ENCODE data around the gene RAD54L. TPM values are rescaled to one million over a fixed set of nuclear protein-coding genes. Genes with fewer than 3 reads are reported as not detected.

Gene RAD54L
- total RNA-seq, 1 experiment from 2014 or later = 54.7 TPM

DNA sequence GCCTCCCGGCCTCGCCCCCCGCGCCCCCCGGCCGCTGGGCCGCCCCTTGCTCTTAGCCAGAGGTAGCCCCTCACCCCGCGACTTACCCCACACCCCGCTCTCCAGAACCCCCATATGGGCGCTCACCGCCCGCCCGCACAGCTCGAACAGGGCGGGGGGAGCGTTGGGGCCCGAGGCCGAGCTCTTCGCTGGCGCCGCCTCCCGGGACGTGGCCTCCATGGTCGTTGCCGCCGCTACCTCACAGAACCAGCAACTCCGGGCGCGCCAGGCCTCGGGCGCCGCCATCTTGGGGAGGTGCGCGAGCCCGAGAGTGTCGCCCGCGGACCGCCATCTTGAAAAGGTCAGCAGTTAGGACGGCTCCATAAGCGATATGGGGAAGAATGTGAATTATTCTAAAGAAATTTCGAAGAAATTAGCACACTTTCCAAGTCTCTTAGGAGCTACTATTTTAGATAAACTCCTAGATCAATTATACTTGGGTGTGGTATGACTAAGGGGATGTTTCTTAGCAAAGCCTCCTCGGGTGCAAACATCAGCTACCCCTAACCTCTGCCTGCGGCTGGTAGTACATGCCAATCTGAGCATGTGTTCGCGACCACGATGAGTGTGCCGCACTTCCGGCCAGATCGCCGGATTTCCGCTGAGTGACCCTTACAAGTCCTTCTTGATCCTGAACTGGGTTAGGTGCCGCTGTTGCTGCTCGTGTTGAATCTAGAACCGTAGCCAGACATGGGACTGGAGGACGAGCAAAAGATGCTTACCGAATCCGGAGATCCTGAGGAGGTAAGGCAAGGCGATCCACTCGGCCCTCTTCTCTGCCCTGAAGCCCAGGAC lies 55.7 kb downstream of the RAD54L start, which contains the start of the genes LRRC41 and UQCRH (continued):
- TF ChIP-seq RELA (CRISPR knock-in tag; IDR thresholded peaks at IDR 0.05; ENCODE audit: borderline replicate concordance) (no peak), ZBTB21 (CRISPR knock-in tag; IDR thresholded peaks at IDR 0.05; ENCODE audit: borderline replicate concordance) (no peak), FOXK1 (CRISPR knock-in tag; IDR thresholded peaks at IDR 0.05) (0 out of 2 replicates have a peak, but pooled peaks have one; percentile 6), ZNF396 (CRISPR knock-in tag; IDR thresholded peaks at IDR 0.05; ENCODE audit: borderline replicate concordance) (no peak), FOXP1 (CRISPR knock-in tag; IDR thresholded peaks at IDR 0.05; ENCODE audit: borderline replicate concordance) (peak; percentile 71; the same call in 1 of the 2 replicates), MYBL2 (CRISPR knock-in tag; IDR thresholded peaks at IDR 0.05) (0 out of 2 replicates have a peak, but pooled peaks have one; percentile 16), CBFB (CRISPR knock-in tag; IDR thresholded peaks at IDR 0.05; ENCODE audit: low read depth) (no peak), SMAD3 (CRISPR knock-in tag; IDR thresholded peaks at IDR 0.05; ENCODE audit: borderline replicate concordance) (no peak), CREM (CRISPR knock-in tag; IDR thresholded peaks at IDR 0.05) (0 out of 2 replicates have a peak, but pooled peaks have one; percentile 42)
- TF ChIP-seq, protein P1, sequence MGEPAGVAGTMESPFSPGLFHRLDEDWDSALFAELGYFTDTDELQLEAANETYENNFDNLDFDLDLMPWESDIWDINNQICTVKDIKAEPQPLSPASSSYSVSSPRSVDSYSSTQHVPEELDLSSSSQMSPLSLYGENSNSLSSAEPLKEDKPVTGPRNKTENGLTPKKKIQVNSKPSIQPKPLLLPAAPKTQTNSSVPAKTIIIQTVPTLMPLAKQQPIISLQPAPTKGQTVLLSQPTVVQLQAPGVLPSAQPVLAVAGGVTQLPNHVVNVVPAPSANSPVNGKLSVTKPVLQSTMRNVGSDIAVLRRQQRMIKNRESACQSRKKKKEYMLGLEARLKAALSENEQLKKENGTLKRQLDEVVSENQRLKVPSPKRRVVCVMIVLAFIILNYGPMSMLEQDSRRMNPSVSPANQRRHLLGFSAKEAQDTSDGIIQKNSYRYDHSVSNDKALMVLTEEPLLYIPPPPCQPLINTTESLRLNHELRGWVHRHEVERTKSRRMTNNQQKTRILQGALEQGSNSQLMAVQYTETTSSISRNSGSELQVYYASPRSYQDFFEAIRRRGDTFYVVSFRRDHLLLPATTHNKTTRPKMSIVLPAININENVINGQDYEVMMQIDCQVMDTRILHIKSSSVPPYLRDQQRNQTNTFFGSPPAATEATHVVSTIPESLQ (CRISPR knock-in tag; IDR thresholded peaks at IDR 0.05) = no peak
- TF ChIP-seq, protein P2, sequence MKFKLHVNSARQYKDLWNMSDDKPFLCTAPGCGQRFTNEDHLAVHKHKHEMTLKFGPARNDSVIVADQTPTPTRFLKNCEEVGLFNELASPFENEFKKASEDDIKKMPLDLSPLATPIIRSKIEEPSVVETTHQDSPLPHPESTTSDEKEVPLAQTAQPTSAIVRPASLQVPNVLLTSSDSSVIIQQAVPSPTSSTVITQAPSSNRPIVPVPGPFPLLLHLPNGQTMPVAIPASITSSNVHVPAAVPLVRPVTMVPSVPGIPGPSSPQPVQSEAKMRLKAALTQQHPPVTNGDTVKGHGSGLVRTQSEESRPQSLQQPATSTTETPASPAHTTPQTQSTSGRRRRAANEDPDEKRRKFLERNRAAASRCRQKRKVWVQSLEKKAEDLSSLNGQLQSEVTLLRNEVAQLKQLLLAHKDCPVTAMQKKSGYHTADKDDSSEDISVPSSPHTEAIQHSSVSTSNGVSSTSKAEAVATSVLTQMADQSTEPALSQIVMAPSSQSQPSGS (CRISPR knock-in tag; IDR thresholded peaks at IDR 0.05; ENCODE audit: borderline replicate concordance, low read depth) = no peak
- TF ChIP-seq, protein P3, sequence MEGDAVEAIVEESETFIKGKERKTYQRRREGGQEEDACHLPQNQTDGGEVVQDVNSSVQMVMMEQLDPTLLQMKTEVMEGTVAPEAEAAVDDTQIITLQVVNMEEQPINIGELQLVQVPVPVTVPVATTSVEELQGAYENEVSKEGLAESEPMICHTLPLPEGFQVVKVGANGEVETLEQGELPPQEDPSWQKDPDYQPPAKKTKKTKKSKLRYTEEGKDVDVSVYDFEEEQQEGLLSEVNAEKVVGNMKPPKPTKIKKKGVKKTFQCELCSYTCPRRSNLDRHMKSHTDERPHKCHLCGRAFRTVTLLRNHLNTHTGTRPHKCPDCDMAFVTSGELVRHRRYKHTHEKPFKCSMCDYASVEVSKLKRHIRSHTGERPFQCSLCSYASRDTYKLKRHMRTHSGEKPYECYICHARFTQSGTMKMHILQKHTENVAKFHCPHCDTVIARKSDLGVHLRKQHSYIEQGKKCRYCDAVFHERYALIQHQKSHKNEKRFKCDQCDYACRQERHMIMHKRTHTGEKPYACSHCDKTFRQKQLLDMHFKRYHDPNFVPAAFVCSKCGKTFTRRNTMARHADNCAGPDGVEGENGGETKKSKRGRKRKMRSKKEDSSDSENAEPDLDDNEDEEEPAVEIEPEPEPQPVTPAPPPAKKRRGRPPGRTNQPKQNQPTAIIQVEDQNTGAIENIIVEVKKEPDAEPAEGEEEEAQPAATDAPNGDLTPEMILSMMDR (IDR thresholded peaks at IDR 0.05) = no peak
- TF ChIP-seq, protein P4, sequence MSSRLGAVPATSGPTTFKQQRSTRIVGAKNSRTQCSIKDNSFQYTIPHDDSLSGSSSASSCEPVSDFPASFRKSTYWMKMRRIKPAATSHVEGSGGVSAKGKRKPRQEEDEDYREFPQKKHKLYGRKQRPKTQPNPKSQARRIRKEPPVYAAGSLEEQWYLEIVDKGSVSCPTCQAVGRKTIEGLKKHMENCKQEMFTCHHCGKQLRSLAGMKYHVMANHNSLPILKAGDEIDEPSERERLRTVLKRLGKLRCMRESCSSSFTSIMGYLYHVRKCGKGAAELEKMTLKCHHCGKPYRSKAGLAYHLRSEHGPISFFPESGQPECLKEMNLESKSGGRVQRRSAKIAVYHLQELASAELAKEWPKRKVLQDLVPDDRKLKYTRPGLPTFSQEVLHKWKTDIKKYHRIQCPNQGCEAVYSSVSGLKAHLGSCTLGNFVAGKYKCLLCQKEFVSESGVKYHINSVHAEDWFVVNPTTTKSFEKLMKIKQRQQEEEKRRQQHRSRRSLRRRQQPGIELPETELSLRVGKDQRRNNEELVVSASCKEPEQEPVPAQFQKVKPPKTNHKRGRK (CRISPR knock-in tag; IDR thresholded peaks at IDR 0.05; ENCODE audit: borderline replicate concordance) = no peak
- TF ChIP-seq, protein P5, sequence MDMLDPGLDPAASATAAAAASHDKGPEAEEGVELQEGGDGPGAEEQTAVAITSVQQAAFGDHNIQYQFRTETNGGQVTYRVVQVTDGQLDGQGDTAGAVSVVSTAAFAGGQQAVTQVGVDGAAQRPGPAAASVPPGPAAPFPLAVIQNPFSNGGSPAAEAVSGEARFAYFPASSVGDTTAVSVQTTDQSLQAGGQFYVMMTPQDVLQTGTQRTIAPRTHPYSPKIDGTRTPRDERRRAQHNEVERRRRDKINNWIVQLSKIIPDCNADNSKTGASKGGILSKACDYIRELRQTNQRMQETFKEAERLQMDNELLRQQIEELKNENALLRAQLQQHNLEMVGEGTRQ (CRISPR knock-in tag; IDR thresholded peaks at IDR 0.05) = peak; percentile 57
- TF ChIP-seq, protein P6, sequence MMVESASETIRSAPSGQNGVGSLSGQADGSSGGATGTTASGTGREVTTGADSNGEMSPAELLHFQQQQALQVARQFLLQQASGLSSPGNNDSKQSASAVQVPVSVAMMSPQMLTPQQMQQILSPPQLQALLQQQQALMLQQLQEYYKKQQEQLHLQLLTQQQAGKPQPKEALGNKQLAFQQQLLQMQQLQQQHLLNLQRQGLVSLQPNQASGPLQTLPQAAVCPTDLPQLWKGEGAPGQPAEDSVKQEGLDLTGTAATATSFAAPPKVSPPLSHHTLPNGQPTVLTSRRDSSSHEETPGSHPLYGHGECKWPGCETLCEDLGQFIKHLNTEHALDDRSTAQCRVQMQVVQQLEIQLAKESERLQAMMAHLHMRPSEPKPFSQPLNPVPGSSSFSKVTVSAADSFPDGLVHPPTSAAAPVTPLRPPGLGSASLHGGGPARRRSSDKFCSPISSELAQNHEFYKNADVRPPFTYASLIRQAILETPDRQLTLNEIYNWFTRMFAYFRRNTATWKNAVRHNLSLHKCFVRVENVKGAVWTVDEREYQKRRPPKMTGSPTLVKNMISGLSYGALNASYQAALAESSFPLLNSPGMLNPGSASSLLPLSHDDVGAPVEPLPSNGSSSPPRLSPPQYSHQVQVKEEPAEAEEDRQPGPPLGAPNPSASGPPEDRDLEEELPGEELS (CRISPR knock-in tag; IDR thresholded peaks at IDR 0.05) = 0 out of 2 replicates have a peak, but pooled peaks have one; percentile 30
- TF ChIP-seq, protein P7, sequence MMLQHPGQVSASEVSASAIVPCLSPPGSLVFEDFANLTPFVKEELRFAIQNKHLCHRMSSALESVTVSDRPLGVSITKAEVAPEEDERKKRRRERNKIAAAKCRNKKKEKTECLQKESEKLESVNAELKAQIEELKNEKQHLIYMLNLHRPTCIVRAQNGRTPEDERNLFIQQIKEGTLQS (CRISPR knock-in tag; conservative IDR thresholded peaks at IDR 0.05) = no peak
- TF ChIP-seq, protein P8, sequence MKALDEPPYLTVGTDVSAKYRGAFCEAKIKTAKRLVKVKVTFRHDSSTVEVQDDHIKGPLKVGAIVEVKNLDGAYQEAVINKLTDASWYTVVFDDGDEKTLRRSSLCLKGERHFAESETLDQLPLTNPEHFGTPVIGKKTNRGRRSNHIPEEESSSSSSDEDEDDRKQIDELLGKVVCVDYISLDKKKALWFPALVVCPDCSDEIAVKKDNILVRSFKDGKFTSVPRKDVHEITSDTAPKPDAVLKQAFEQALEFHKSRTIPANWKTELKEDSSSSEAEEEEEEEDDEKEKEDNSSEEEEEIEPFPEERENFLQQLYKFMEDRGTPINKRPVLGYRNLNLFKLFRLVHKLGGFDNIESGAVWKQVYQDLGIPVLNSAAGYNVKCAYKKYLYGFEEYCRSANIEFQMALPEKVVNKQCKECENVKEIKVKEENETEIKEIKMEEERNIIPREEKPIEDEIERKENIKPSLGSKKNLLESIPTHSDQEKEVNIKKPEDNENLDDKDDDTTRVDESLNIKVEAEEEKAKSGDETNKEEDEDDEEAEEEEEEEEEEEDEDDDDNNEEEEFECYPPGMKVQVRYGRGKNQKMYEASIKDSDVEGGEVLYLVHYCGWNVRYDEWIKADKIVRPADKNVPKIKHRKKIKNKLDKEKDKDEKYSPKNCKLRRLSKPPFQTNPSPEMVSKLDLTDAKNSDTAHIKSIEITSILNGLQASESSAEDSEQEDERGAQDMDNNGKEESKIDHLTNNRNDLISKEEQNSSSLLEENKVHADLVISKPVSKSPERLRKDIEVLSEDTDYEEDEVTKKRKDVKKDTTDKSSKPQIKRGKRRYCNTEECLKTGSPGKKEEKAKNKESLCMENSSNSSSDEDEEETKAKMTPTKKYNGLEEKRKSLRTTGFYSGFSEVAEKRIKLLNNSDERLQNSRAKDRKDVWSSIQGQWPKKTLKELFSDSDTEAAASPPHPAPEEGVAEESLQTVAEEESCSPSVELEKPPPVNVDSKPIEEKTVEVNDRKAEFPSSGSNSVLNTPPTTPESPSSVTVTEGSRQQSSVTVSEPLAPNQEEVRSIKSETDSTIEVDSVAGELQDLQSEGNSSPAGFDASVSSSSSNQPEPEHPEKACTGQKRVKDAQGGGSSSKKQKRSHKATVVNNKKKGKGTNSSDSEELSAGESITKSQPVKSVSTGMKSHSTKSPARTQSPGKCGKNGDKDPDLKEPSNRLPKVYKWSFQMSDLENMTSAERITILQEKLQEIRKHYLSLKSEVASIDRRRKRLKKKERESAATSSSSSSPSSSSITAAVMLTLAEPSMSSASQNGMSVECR (CRISPR knock-in tag; IDR thresholded peaks at IDR 0.05; ENCODE audit: borderline replicate concordance) = 0 out of 2 replicates have a peak, but pooled peaks have one; percentile 66
- TF ChIP-seq, protein P9, sequence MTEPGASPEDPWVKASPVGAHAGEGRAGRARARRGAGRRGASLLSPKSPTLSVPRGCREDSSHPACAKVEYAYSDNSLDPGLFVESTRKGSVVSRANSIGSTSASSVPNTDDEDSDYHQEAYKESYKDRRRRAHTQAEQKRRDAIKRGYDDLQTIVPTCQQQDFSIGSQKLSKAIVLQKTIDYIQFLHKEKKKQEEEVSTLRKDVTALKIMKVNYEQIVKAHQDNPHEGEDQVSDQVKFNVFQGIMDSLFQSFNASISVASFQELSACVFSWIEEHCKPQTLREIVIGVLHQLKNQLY (CRISPR knock-in tag; IDR thresholded peaks at IDR 0.05) = no peak
- TF ChIP-seq, protein P10, sequence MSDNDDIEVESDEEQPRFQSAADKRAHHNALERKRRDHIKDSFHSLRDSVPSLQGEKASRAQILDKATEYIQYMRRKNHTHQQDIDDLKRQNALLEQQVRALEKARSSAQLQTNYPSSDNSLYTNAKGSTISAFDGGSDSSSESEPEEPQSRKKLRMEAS (CRISPR knock-in tag; IDR thresholded peaks at IDR 0.05) = peak; percentile 77; the same call in 1 of the 2 replicates
